GM12878 (cell line): ENCODE measurements around the gene PTPRU. TPM values are rescaled to one million over a fixed set of nuclear protein-coding genes. Genes with fewer than 3 reads are reported as not detected.

Source experiments
- ATAC-seq: fragments of 200-7000 bp; cut with Tn5 transposase; 3 replicates; pipeline ENCODE4 v1.9.1; 2020; ENCODE audit warnings: mild to moderate bottlenecking, moderate library complexity
- BruUV-seq: library from RNA; stranded (reverse); fragments of 400-500 nt; replicated peaks from 2 replicates; lab custom pipeline; 2021; lab: Mats Ljungman, UMichigan
- CTCF ChIA-PET: fragments of 300-600 bp; sonication (Branson Sonifier 250); formaldehyde crosslinking; extraction: SDS; loops from one replicate; lab custom pipeline; 2021; ENCODE audit warnings: inconsistent platforms; lab: Yijun Ruan, JAX
- POLR2A ChIA-PET: fragments of 350-600 bp; formaldehyde crosslinking; extraction: SDS; loops from one replicate; lab custom pipeline; 2021; ENCODE audit warnings: inconsistent platforms; lab: Charles Lee
- RAD21 ChIA-PET: fragments of 300-600 bp; sonication (Branson Sonifier 250); formaldehyde crosslinking; loops from one replicate; lab custom pipeline; 2023; ENCODE audit warnings: antibody characterized with exemption; ENCODE audit not compliant: unreplicated experiment; lab: Charles Lee
- SMC1A ChIA-PET: fragments of 300-600 bp; sonication (Branson Sonifier 250); formaldehyde crosslinking; loops from one replicate; lab custom pipeline; 2023; ENCODE audit not compliant: unreplicated experiment, uncharacterized antibody; lab: Charles Lee
- DNase-seq: peaks from one replicate; pipeline ENCODE4 v3.0.0-alpha.2; 2011; ENCODE audit warnings: low read depth, low spot score
- FAIRE-seq: peaks from 3 replicates; lab custom pipeline; 2011; peaks lifted over from hg19 to GRCh38; lab: Jason Lieb, UNC
- H2AFZ ChIP-seq: 2 replicates; pipeline ENCODE4 v1.6.0; 2011; ENCODE audit warnings: low read depth, low read length, control low read depth; ENCODE audit not compliant: control insufficient read depth
- H3K27ac ChIP-seq: 2 replicates; pipeline ENCODE4 v1.5.1; 2011; ENCODE audit warnings: control low read depth; ENCODE audit not compliant: control insufficient read depth, insufficient read depth
- H3K27me3 ChIP-seq, 2 experiments: replicated peaks in 1 of 2; 2 replicates each; pipeline versions ENCODE4 v1.6.0 to v1.6.1; 2011; ENCODE audit warnings: low read length in 1 of 2; ENCODE audit not compliant: control insufficient read depth in 2 of 2, insufficient read depth in 2 of 2
- H3K36me3 ChIP-seq, 2 experiments: 2 replicates each; pipeline ENCODE4 v1.5.1; 2011; ENCODE audit warnings: low read length in 1 of 2; ENCODE audit not compliant: control insufficient read depth in 2 of 2, insufficient read depth in 2 of 2
- H3K4me1 ChIP-seq: 2 replicates; pipeline ENCODE4 v1.6.1; 2011; ENCODE audit warnings: mild to moderate bottlenecking, low read length, moderate library complexity, mixed read lengths; ENCODE audit not compliant: control insufficient read depth, insufficient read depth
- H3K4me2 ChIP-seq: 2 replicates; pipeline ENCODE4 v1.6.0; 2011; ENCODE audit warnings: control low read depth; ENCODE audit not compliant: control insufficient read depth, insufficient read depth
- H3K4me3 ChIP-seq: fragments of 200-600 bp; sonication (generic); 2 replicates; pipeline ENCODE4 v1.5.1; 2016
- H3K79me2 ChIP-seq: 2 replicates; pipeline ENCODE4 v1.6.0; 2011; ENCODE audit warnings: low read length; ENCODE audit not compliant: control insufficient read depth, insufficient read depth
- H3K9ac ChIP-seq: 2 replicates; pipeline ENCODE4 v1.8.0; 2011; ENCODE audit warnings: low read length, control low read depth, mixed read lengths; ENCODE audit not compliant: control insufficient read depth, insufficient read depth
- H3K9me3 ChIP-seq: replicated peaks from 3 replicates; pipeline ENCODE4 v1.5.1; 2011; ENCODE audit warnings: mild to moderate bottlenecking, low read length; ENCODE audit not compliant: control insufficient read depth, insufficient read depth
- H4K20me1 ChIP-seq: 2 replicates; pipeline ENCODE4 v1.6.0; 2011; ENCODE audit not compliant: control insufficient read depth, insufficient read depth
- BACH1 ChIP-seq: fragments of 450-650 bp; IDR thresholded peaks from 2 replicates; pipeline ENCODE4 v1.6.1; 2017; ENCODE audit warnings: mild to moderate bottlenecking, borderline replicate concordance
- BHLHE40 ChIP-seq, 2 experiments: fragments of 450-650 bp in 1 of 2; IDR thresholded peaks; 2 replicates each; pipeline ENCODE4 v1.6.1; 2011 to 2017; ENCODE audit warnings: low read depth in 2 of 2, borderline replicate concordance in 1 of 2, improper control_type of control experiment in 1 of 2, low read length in 1 of 2, mild to moderate bottlenecking in 1 of 2
- CHD1 ChIP-seq: IDR thresholded peaks from 2 replicates; pipeline ENCODE4 v1.6.1; 2012; ENCODE audit warnings: low read depth, low read length, improper control_type of control experiment
- DPF2 ChIP-seq: fragments of 450-650 bp; IDR thresholded peaks from 2 replicates; pipeline ENCODE4 v1.6.1; 2017; ENCODE audit warnings: mild to moderate bottlenecking
- FOXK2 ChIP-seq: fragments of 450-650 bp; IDR thresholded peaks from 2 replicates; pipeline ENCODE4 v1.6.1; 2017; ENCODE audit warnings: mild to moderate bottlenecking, moderate library complexity
- IKZF1 ChIP-seq: fragments of 450-650 bp; conservative IDR thresholded peaks from 2 replicates; pipeline ENCODE4 v1.6.1; 2017; ENCODE audit warnings: antibody characterized with exemption, mild to moderate bottlenecking
- KAT2A ChIP-seq: conservative IDR thresholded peaks from 2 replicates; pipeline ENCODE4 v1.6.1; 2011; ENCODE audit warnings: low read depth, low read length; ENCODE audit not compliant: control insufficient read depth
- NFIC ChIP-seq: IDR thresholded peaks from 2 replicates; pipeline ENCODE4 v1.6.1; 2012; ENCODE audit warnings: low read depth, mild to moderate bottlenecking, inconsistent platforms, low read length, moderate library complexity
- NR2F1 ChIP-seq: fragments of 450-650 bp; conservative IDR thresholded peaks from 2 replicates; pipeline ENCODE4 v1.6.1; 2017; ENCODE audit warnings: mild to moderate bottlenecking
- TCF3 ChIP-seq: IDR thresholded peaks from 2 replicates; pipeline ENCODE4 v1.6.1; 2012; ENCODE audit warnings: low read depth, mild to moderate bottlenecking, low read length, borderline replicate concordance; ENCODE audit not compliant: insufficient read depth
- WRNIP1 ChIP-seq: IDR thresholded peaks from 2 replicates; pipeline ENCODE4 v1.6.1; 2011; ENCODE audit warnings: low read depth, low read length, improper control_type of control experiment, borderline replicate concordance
- ZSCAN29 ChIP-seq: fragments of 450-650 bp; IDR thresholded peaks from 2 replicates; pipeline ENCODE4 v1.6.1; 2017; ENCODE audit warnings: mild to moderate bottlenecking, moderate library complexity
- WGBS: methylation state at CpG from one replicate; pipeline ENCODE4 v1.1.6; 2016; ENCODE audit warnings: low lambda C conversion rate; ENCODE audit not compliant: insufficient replicate concordance, insufficient coverage; ENCODE audit errors: missing lambda C conversion rate; 5-methylcytosine and 5-hydroxymethylcytosine counted together
- in situ Hi-C: fragments of 300-500 bp; cut with MboI; formaldehyde crosslinking; loops from 9 replicates; pipeline ENCODE4 v1.14.3; 2018; ENCODE audit warnings: mixed read lengths
- intact Hi-C: fragments of 100-400 bp; cut with micrococcal nuclease; formaldehyde crosslinking; loops from one replicate; pipeline ENCODE4 v1.14.2; 2022; ENCODE audit not compliant: unreplicated experiment
- polyA plus RNA-seq, 11 experiments: library from polyadenylated mRNA; depleted of rRNA in 4 of 11; unstranded in 6 of 11; stranded (reverse) in 5 of 11; fragments of >200 nt; fragmentation: Nextera tagmentation in 4 of 11; fragmentation: Illumina TruSeq in 1 of 11; extraction: Ambion mirVana in 4 of 11; extraction: Trizol in 1 of 11; gene quantifications; 1 replicate in 1 of 11; 2 replicates in 10 of 11; pipeline versions ENCODE4 v1.2.1 to v1.2.3, GENCODE V29; 2011 to 2016; ENCODE audit warnings: inconsistent platforms in 2 of 11, missing spikeins in 2 of 11, low read depth in 1 of 11
- total RNA-seq, 4 experiments: library from RNA; depleted of rRNA in 3 of 4; stranded (reverse); fragments of >200 nt in 3 of 4; fragmentation: Illumina TruSeq in 1 of 4; extraction: Trizol in 1 of 4; gene quantifications; 2 replicates each; pipeline versions ENCODE4 v1.2.1 to v1.2.3, GENCODE V29; 2013 to 2021
- TF ChIP-seq, protein P1 (sequence below): fragments of 450-650 bp; IDR thresholded peaks from 2 replicates; pipeline ENCODE4 v1.6.1; 2017; ENCODE audit warnings: mild to moderate bottlenecking, moderate library complexity
- TF ChIP-seq, protein P2 (sequence below): IDR thresholded peaks from 2 replicates; pipeline ENCODE4 v1.6.1; 2011; ENCODE audit warnings: low read depth, mild to moderate bottlenecking, low read length, moderate library complexity, borderline replicate concordance; ENCODE audit errors: extremely low read depth
- TF ChIP-seq, protein P3 (sequence below): fragments of 450-650 bp; IDR thresholded peaks from 2 replicates; pipeline ENCODE4 v1.6.1; 2016; ENCODE audit warnings: mild to moderate bottlenecking

Gene PTPRU
- total and polyA plus RNA-seq, 10 of the 15 experiments (the other 5 are each of a cell fraction or from before 2014, with no cell fraction given): 0.04 to 2.5 (median 0.73) TPM

DNA sequence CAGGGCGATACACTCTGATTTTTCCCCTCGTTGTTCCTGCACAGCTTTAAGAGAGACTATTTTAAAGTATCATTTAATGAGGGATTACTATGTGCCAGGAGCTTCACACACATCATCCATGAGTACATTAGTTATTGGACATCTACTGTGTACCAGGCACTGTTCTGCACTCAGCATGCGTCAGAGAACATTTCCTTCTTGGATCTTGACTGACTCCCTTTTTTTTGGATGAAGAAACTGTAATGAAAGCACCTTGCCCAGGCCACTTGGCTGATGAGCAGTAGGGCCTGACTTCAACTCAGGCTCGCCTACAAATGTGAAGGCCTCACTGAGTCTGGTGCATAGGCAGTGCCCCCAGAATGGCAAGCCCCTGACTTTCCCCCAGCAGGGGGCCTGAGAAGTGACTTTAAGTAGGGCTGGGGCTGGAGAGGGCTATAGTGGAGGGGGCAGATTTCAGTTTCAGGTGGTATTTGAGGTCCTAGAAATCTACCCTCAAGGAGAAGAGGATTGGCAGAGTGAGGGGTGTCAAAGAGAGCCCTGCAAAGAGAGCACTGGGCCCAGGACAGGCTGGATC lies 50.0 kb downstream of the PTPRU start:
- H3K9ac ChIP-seq: no peak overlapping the region
- H3K27ac ChIP-seq: no peak overlapping the region
- in situ Hi-C loops: no loop called here
- no peaks in the 10 kb centered on the region for H3K79me2 ChIP-seq
- 32% methylated on average over 4 of the region's 4 CpGs for WGBS
- no peaks in the 10 kb centered on the region for H3K9me3 ChIP-seq
- ChIA-PET SMC1A (no interaction called here), RAD21 (no interaction called here), POLR2A (no interaction called here), CTCF (no interaction called here)
- no peak for FAIRE-seq
- H3K4me1 ChIP-seq: no peaks in the 10 kb centered on the region
- intact Hi-C loops: no loop called here
- DNase-seq: no peak
- no peaks in the 10 kb centered on the region for H3K36me3 ChIP-seq
- no peak for ATAC-seq
- H4K20me1 ChIP-seq: no peaks in the 10 kb centered on the region
- H3K4me2 ChIP-seq: no peak overlapping the region
- H3K4me3 ChIP-seq: no peak overlapping the region
- H3K27me3 ChIP-seq: no peaks in the 10 kb centered on the region
- no TSS peak for BruUV-seq
- H2AFZ ChIP-seq: no peak overlapping the region
- TF ChIP-seq WRNIP1: no peak
- TF ChIP-seq KAT2A: no peak
- TF ChIP-seq NFIC: no peak
- TF ChIP-seq FOXK2: no peak
- TF ChIP-seq, protein P1, sequence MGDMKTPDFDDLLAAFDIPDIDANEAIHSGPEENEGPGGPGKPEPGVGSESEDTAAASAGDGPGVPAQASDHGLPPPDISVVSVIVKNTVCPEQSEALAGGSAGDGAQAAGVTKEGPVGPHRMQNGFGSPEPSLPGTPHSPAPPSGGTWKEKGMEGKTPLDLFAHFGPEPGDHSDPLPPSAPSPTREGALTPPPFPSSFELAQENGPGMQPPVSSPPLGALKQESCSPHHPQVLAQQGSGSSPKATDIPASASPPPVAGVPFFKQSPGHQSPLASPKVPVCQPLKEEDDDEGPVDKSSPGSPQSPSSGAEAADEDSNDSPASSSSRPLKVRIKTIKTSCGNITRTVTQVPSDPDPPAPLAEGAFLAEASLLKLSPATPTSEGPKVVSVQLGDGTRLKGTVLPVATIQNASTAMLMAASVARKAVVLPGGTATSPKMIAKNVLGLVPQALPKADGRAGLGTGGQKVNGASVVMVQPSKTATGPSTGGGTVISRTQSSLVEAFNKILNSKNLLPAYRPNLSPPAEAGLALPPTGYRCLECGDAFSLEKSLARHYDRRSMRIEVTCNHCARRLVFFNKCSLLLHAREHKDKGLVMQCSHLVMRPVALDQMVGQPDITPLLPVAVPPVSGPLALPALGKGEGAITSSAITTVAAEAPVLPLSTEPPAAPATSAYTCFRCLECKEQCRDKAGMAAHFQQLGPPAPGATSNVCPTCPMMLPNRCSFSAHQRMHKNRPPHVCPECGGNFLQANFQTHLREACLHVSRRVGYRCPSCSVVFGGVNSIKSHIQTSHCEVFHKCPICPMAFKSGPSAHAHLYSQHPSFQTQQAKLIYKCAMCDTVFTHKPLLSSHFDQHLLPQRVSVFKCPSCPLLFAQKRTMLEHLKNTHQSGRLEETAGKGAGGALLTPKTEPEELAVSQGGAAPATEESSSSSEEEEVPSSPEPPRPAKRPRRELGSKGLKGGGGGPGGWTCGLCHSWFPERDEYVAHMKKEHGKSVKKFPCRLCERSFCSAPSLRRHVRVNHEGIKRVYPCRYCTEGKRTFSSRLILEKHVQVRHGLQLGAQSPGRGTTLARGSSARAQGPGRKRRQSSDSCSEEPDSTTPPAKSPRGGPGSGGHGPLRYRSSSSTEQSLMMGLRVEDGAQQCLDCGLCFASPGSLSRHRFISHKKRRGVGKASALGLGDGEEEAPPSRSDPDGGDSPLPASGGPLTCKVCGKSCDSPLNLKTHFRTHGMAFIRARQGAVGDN: no peak
- no peak for TF ChIP-seq BACH1
- TF ChIP-seq CHD1: no peak
- no peak for TF ChIP-seq BHLHE40 (IDR thresholded peaks at IDR 0.05; ENCODE audit: borderline replicate concordance in 1 of 2, low read depth in 2 of 2, low read length in 1 of 2)
- TF ChIP-seq ZSCAN29: no peak
- no peak for TF ChIP-seq DPF2
- TF ChIP-seq NR2F1: no peak
- TF ChIP-seq, protein P2, sequence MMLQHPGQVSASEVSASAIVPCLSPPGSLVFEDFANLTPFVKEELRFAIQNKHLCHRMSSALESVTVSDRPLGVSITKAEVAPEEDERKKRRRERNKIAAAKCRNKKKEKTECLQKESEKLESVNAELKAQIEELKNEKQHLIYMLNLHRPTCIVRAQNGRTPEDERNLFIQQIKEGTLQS: no peak
- TF ChIP-seq IKZF1: no peak
- no peak for TF ChIP-seq TCF3
- TF ChIP-seq, protein P3, sequence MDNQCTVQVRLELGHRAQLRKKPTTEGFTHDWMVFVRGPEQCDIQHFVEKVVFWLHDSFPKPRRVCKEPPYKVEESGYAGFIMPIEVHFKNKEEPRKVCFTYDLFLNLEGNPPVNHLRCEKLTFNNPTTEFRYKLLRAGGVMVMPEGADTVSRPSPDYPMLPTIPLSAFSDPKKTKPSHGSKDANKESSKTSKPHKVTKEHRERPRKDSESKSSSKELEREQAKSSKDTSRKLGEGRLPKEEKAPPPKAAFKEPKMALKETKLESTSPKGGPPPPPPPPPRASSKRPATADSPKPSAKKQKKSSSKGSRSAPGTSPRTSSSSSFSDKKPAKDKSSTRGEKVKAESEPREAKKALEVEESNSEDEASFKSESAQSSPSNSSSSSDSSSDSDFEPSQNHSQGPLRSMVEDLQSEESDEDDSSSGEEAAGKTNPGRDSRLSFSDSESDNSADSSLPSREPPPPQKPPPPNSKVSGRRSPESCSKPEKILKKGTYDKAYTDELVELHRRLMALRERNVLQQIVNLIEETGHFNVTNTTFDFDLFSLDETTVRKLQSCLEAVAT: no peak
